Skeletal muscle tissue (tissue), 4 donors: ENCODE results near the gene NDUFA12. TPM values are rescaled to one million over a fixed set of nuclear protein-coding genes. Genes with fewer than 3 reads are reported as not detected.

ENCODE experiments used
- H3K27ac ChIP-seq: one replicate; pipeline ENCODE4 v1.7.0; 2013; ENCODE audit warnings: mild to moderate bottlenecking, low read depth, low read length, inconsistent platforms
- H3K27me3 ChIP-seq, 3 donors: one replicate each; pipeline ENCODE4 v1.7.0; 2013; ENCODE audit warnings: low read length in 3 of 3; ENCODE audit not compliant: control insufficient read depth in 3 of 3, insufficient read depth in 3 of 3
- H3K36me3 ChIP-seq, 3 donors: one replicate each; pipeline ENCODE4 v1.7.0; 2013; ENCODE audit warnings: low read length in 3 of 3; ENCODE audit not compliant: control insufficient read depth in 3 of 3, insufficient read depth in 3 of 3
- H3K4me1 ChIP-seq, 3 donors: one replicate each; pipeline ENCODE4 v1.7.0; 2013; ENCODE audit warnings: low read length in 3 of 3, mild to moderate bottlenecking in 3 of 3; ENCODE audit not compliant: control insufficient read depth in 3 of 3, insufficient read depth in 3 of 3
- H3K4me3 ChIP-seq, 3 donors: one replicate each; pipeline ENCODE4 v1.7.0; 2013; ENCODE audit warnings: low read length in 3 of 3
- H3K9ac ChIP-seq, 3 donors: one replicate each; pipeline ENCODE4 v1.7.0; 2013; ENCODE audit warnings: low read length in 3 of 3, mild to moderate bottlenecking in 3 of 3, moderate library complexity in 2 of 3, low read depth in 1 of 3
- H3K9me3 ChIP-seq, 3 donors: one replicate each; pipeline ENCODE4 v1.7.0; 2013; ENCODE audit warnings: low read length in 3 of 3; ENCODE audit not compliant: control insufficient read depth in 3 of 3
- total RNA-seq: library from RNA; depleted of rRNA; stranded (reverse); fragments of >200 nt; gene quantifications from one replicate; pipeline ENCODE4 v1.2.3, GENCODE V29; 2014
- donor health status: Osteomylitis.

The NDUFA12 gene
- total RNA-seq, result 105 TPM

DNA sequence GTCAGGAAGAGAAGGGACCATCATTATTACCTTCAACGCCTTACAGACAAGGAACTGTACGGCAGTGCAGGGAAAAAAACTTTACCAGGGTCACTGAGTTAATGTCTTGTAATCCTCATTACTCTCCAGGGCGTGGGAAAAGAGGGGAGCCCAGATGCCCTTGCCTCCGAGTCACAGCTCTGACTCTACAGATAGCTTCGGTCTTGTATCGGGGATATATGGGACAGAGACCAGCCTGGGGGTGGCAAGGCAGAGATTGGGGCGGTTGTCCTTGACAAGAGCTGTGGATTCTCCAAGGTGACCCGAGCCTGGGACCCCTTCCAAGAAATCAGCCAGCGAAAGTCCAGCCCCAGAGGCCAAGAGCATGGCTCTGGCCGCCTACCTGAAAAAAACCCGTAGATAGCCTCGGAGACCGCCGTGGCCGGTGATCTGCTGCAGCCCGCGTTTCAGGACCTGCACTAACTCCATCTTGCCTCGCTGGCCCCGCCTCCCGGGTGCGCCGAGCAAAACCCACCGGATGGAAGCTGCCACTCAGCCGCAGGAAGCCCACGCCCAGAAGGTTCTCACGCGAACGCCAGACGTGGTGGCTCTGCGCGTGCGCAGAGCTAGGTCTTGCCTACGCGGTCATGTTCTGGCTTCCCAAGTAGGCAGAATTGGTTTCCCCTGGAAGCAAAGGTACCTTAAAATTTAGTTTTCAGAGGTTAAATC lies at the start of gene NDUFA12:
Gene NDUFA12 (minus strand): TSS at position 485 of the 708 bp plus-strand sequence. CDS start 17 bp downstream, at position 468.
- H3K9ac ChIP-seq, result peak within 1 kb of the TSS; percentile 91 to 94 (median 94)
- no peaks in the 10 kb centered on the region for H3K9me3 ChIP-seq
- no peaks in the 10 kb centered on the region for H3K27me3 ChIP-seq
- peak within 1 kb of the TSS; percentile 78 for H3K27ac ChIP-seq
- H3K4me1 ChIP-seq, result peaks cover 0 to 10% (median 8%) of the 10 kb centered on the region in 3 donors
- H3K36me3 ChIP-seq, result peaks cover 4 to 5% (median 5%) of the 10 kb centered on the region in 3 donors
- peak within 1 kb of the TSS; percentile 92 to 99 (median 96) for H3K4me3 ChIP-seq

DNA sequence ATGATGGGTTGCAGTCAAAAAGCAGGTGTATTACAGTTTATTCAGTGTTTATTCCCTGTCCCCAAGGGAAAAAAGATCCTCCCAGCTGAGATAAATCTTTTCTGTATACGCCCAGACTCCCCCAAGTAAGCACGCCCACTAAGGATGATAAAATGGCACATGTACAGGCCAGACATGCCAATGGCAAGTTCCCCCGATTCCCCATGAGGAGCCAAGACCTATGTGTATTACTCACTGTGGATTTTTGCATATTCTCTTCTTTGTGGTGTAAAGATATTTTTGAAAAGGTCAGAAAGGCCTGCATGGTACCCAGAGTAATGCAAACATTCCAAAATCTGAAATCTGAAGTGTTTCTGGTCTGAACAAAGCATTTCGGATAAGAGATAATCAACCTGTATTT lies 47.7 kb upstream of the NDUFA12 start:
- no peaks in the 10 kb centered on the region for H3K9me3 ChIP-seq
- no peak overlapping the region for H3K4me3 ChIP-seq
- peaks cover 39 to 51% (median 42%) of the 10 kb centered on the region in 3 donors for H3K36me3 ChIP-seq
- no peaks in the 10 kb centered on the region for H3K4me1 ChIP-seq
- H3K9ac ChIP-seq, result no peak overlapping the region
- no peak overlapping the region for H3K27ac ChIP-seq
- no peaks in the 10 kb centered on the region for H3K27me3 ChIP-seq

DNA sequence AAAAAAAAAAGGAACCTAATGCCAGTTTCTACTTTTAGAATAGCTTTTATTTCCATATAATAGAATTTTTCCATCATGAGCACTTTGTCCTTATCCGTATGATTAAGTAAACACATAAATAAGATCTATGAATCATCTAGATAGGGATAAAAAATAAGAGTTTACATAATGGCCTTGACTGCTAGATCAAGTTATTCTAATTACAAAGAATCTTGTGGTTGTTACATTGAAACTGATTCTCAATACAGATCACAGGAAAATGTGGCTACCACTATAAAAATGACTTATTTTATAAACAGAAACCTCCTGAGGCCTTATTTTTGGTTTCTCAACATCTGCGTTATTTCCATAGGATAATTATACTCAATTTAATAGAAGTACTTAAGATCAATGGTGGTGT lies 34.4 kb upstream of the NDUFA12 start:
- Histone ChIP-seq H3K9ac (no peak overlapping the region), H3K4me1 (no peaks in the 10 kb centered on the region), H3K9me3 (no peaks in the 10 kb centered on the region), H3K27me3 (no peaks in the 10 kb centered on the region), H3K27ac (no peak overlapping the region), H3K36me3 (peaks cover 2 to 33% (median 31%) of the 10 kb centered on the region in 3 donors), H3K4me3 (no peak overlapping the region)

DNA sequence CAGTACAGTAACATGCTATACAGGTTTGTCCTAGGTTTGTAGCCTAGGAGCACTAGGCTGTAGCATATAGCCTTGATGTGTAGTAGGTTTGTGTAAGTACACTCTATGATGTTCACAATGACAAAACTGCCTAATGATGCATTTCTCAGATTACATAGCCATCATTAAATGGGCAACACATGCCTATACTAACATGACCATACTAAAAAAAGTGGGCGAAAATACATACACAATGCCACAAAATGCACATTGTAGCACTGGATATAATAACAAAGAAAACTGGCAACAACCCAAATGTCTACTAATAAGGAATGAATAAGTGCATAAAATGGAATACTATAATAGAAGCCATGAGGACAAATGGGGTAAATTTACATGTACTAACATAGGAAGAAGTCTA lies 31.3 kb upstream of the NDUFA12 start:
- Histone ChIP-seq H3K27me3 (no peaks in the 10 kb centered on the region), H3K36me3 (peaks cover 2 to 36% (median 31%) of the 10 kb centered on the region in 3 donors), H3K9ac (no peak overlapping the region), H3K4me1 (no peaks in the 10 kb centered on the region), H3K4me3 (no peak overlapping the region), H3K27ac (no peak overlapping the region), H3K9me3 (no peaks in the 10 kb centered on the region)

DNA sequence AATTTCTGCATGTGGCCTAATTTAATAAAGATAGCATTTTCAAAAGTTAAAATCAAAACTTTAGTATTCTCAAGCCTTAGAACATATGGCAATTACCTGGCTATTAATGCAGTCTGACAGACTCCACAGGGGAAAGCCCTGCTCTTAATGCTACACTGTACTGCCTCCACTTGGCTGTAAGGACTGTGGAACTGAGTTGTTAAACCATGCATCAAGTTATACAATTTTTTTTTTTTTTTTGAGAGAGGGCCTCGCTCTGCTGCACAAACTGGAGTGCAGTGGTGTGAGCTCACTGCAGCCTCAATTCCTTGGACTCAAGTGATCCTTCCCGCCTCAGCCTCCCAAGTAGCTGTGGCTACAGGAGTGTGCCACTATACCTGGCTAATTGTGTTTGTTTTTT lies 19.0 kb upstream of the NDUFA12 start:
- H3K27me3 ChIP-seq, result no peaks in the 10 kb centered on the region
- no peaks in the 10 kb centered on the region for H3K9me3 ChIP-seq
- H3K4me3 ChIP-seq, result no peak overlapping the region
- no peak overlapping the region for H3K27ac ChIP-seq
- peaks cover 2 to 14% (median 9%) of the 10 kb centered on the region in 3 donors for H3K36me3 ChIP-seq
- no peaks in the 10 kb centered on the region for H3K4me1 ChIP-seq
- no peak overlapping the region for H3K9ac ChIP-seq

DNA sequence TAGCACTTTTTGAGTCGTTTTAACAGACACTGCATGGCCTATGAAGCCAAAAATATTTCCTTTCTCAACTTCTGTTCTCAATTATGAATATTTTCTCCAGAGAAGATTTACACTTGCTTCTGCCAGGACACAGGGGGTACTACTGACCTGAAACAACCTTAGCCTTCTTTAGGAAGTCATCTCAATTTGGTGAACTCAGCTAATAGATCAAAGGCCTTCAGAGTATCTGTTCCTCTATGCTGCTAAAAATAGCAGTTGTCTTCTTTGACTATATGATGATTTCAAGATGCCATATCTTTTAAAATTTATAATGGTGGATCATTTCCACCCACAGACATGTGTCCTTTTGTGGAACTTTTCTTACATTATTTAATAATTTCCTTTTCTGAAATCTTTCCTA lies 14.0 kb upstream of the NDUFA12 start:
- Histone ChIP-seq H3K4me1 (no peaks in the 10 kb centered on the region), H3K27me3 (no peaks in the 10 kb centered on the region), H3K27ac (no peak overlapping the region), H3K36me3 (peaks cover 0 to 7% (median 3%) of the 10 kb centered on the region in 3 donors), H3K4me3 (no peak overlapping the region), H3K9ac (no peak overlapping the region), H3K9me3 (no peaks in the 10 kb centered on the region)

DNA sequence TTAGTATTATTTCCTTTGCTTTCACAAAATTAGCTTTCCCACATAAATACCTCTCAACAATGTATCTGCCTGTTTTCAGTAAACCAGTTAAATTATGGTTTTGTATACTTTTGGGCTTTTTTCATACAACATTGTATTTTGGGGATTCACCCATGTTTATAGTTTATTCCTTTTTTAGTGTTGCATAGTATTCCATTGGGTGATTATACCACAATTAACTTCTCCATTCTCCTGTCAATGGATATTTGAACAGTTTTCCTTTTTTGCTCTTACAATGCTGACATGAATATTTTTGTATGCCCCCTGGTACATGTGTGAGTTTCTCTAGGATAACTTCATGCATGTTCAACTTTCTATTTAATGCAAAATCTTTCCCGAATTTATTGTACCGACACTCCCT lies 12.6 kb upstream of the NDUFA12 start:
- H3K27me3 ChIP-seq, result no peaks in the 10 kb centered on the region
- H3K9me3 ChIP-seq, result no peaks in the 10 kb centered on the region
- no peak overlapping the region for H3K27ac ChIP-seq
- H3K4me3 ChIP-seq, result no peak overlapping the region
- H3K9ac ChIP-seq, result no peak overlapping the region
- H3K36me3 ChIP-seq, result peaks cover 0 to 3% (median 0%) of the 10 kb centered on the region in 3 donors
- no peaks in the 10 kb centered on the region for H3K4me1 ChIP-seq

DNA sequence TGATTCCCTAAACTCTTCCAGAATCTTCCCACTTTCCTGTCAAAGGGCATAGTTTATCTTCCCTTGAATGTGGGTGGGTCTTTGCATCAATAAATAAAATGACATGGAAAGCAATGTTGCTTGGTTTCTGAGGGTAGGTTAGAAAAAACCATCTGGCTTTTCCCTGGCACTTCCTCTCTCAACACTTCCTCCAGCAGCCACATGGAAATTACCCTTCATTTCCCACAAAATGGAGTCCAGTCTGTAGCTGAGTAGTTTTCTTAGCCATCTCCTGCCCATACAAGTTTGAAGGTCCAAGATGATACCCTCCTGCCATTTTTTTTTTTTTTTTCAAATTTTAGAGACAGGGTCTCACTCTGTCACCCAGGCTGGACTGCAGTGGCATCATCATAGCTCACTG lies 11.1 kb upstream of the NDUFA12 start:
- no peak overlapping the region for H3K27ac ChIP-seq

DNA sequence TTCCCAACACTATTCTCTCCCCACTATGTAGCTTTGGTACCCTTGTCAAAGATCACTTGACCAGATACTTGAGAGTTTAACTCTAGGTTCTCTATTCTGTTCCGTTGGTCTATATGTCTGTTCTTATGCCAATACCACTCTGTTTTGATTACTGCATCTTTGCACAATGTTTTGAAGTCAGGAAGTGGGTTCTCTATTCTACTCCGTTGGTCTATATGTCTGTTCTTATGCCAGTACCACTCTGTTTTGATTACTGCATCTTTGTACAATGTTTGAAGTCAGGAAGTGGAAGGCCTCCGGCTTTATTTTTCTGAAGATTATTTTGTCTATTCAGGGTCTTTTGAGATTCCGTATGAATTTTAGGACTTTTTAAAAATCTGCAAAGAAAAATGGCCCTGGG lies 2.7 kb upstream of the NDUFA12 start:
- H3K4me1 ChIP-seq, result peaks cover 0 to 8% (median 4%) of the 10 kb centered on the region in 3 donors
- H3K9ac ChIP-seq, result no peak overlapping the region
- no peak overlapping the region for H3K4me3 ChIP-seq
- H3K27ac ChIP-seq, result no peak overlapping the region
- H3K9me3 ChIP-seq, result no peaks in the 10 kb centered on the region
- H3K27me3 ChIP-seq, result no peaks in the 10 kb centered on the region
- peaks cover 0 to 2% (median under 1%) of the 10 kb centered on the region in 3 donors for H3K36me3 ChIP-seq

More for the DNA sequence above, 11.1 kb upstream of the NDUFA12 start:
- H3K4me1 ChIP-seq, result no peaks in the 10 kb centered on the region
- H3K4me3 ChIP-seq, result no peak overlapping the region
- peaks cover 0 to 2% (median 0%) of the 10 kb centered on the region in 3 donors for H3K36me3 ChIP-seq
- no peaks in the 10 kb centered on the region for H3K27me3 ChIP-seq
- H3K9ac ChIP-seq, result no peak overlapping the region
- H3K9me3 ChIP-seq, result no peaks in the 10 kb centered on the region

DNA sequence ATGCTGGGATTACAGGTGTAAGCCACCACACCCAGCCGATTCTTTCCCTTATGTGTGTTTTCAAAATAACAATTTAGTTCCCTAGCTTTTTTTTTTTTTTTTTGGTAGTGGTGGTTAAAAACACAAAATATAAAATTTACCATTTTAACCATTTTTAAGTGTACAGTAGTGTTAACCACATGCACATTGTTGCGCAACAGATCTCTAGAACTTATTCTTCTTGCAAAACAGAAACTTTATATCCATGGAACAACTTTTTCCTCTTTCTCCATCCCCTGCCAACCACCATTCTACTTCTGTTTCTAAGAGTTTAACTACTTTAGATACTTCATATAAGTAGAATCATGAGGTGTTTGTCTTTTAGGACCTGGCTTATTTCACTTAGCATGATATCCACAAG lies 1.1 kb upstream of the NDUFA12 start:
- peaks cover 4 to 5% (median 5%) of the 10 kb centered on the region in 3 donors for H3K36me3 ChIP-seq
- H3K27me3 ChIP-seq, result no peaks in the 10 kb centered on the region
- no peaks in the 10 kb centered on the region for H3K9me3 ChIP-seq
- H3K4me3 ChIP-seq, result no peak overlapping the region
- H3K27ac ChIP-seq, result no peak overlapping the region
- H3K4me1 ChIP-seq, result peaks cover 0 to 9% (median 8%) of the 10 kb centered on the region in 3 donors
- no peak overlapping the region for H3K9ac ChIP-seq
